DND-41 (cell line): Measurements from ENCODE around the gene SLC38A10.

Experiments
- ATAC-seq: fragments of 200-7000 bp; cut with Tn5 transposase; 3 replicates; pipeline ENCODE4 v1.9.1; 2021; ENCODE audit warnings: low read depth; ENCODE audit not compliant: insufficient read depth
- DNase-seq: peaks from one replicate; pipeline ENCODE4 v3.0.0-alpha.2; 2020
- H2AFZ ChIP-seq: 2 replicates; pipeline ENCODE4 v1.6.0; 2012; ENCODE audit warnings: low read depth, low read length
- H3K27ac ChIP-seq: 2 replicates; pipeline ENCODE4 v1.5.1; 2012; ENCODE audit warnings: low read length, inconsistent platforms
- H3K27me3 ChIP-seq: fragments of 200-600 bp; sonication (generic); 2 replicates; pipeline ENCODE4 v1.6.0; 2012; ENCODE audit warnings: low read length, mild to moderate bottlenecking, inconsistent platforms; ENCODE audit not compliant: insufficient read depth, poor library complexity
- H3K36me3 ChIP-seq: 2 replicates; pipeline ENCODE4 v1.5.1; 2012; ENCODE audit warnings: low read length, inconsistent platforms; ENCODE audit not compliant: insufficient read depth
- H3K4me1 ChIP-seq: 2 replicates; pipeline ENCODE4 v1.5.1; 2012; ENCODE audit warnings: mild to moderate bottlenecking, low read length; ENCODE audit not compliant: insufficient read depth
- H3K4me2 ChIP-seq: 2 replicates; pipeline ENCODE4 v1.6.0; 2012; ENCODE audit warnings: mild to moderate bottlenecking, moderate library complexity, low read length, inconsistent platforms; ENCODE audit not compliant: insufficient read depth
- H3K4me3 ChIP-seq, 2 experiments: fragments of 200-600 bp in 1 of 2; shearing (Covaris generic) in 1 of 2; 2 replicates each; pipeline ENCODE4 v1.5.1; 2012 to 2016; ENCODE audit warnings: inconsistent platforms in 2 of 2, low read length in 2 of 2, mild to moderate bottlenecking in 2 of 2, low read depth in 1 of 2, moderate library complexity in 1 of 2
- H3K79me2 ChIP-seq: 2 replicates; pipeline ENCODE4 v1.6.0; 2012; ENCODE audit warnings: low read length, inconsistent platforms; ENCODE audit not compliant: insufficient read depth
- H3K9ac ChIP-seq: 2 replicates; pipeline ENCODE4 v1.6.0; 2012; ENCODE audit warnings: low read depth, mild to moderate bottlenecking, inconsistent platforms, low read length, moderate library complexity
- H3K9me3 ChIP-seq: 2 replicates; pipeline ENCODE4 v1.5.1; 2012; ENCODE audit warnings: low read length, moderate library complexity, mild to moderate bottlenecking, inconsistent platforms; ENCODE audit not compliant: insufficient read depth, severe bottlenecking
- H4K20me1 ChIP-seq: 2 replicates; pipeline ENCODE4 v1.6.0; 2012; ENCODE audit warnings: low read length; ENCODE audit not compliant: insufficient read depth
- EZH2 ChIP-seq: IDR thresholded peaks from 3 replicates; pipeline ENCODE4 v1.6.1; 2012; ENCODE audit warnings: borderline replicate concordance, low read depth, mild to moderate bottlenecking, moderate library complexity, low read length, inconsistent platforms; ENCODE audit not compliant: severe bottlenecking
- TF ChIP-seq, protein P1 (sequence below): IDR thresholded peaks from 2 replicates; pipeline ENCODE4 v1.5.1; 2012; ENCODE audit warnings: borderline replicate concordance, low read length, moderate library complexity, mild to moderate bottlenecking; ENCODE audit not compliant: poor library complexity, severe bottlenecking; ENCODE audit errors: extremely low read depth

The SLC38A10 gene

GRCh38 chr17:81306898-81307510 lies 11.9 kb upstream of the SLC38A10 start:
- Histone ChIP-seq H3K9ac (no peak overlapping the region), H3K4me1 (no peaks in the 10 kb centered on the region), H3K27ac (no peak overlapping the region), H4K20me1 (0 out of 2 replicates have a peak, but pooled peaks cover 5% of the 10 kb centered on the region), H2AFZ (no peak overlapping the region), H3K79me2 (no peaks in the 10 kb centered on the region), H3K9me3 (no peaks in the 10 kb centered on the region), H3K4me2 (no peak overlapping the region), H3K27me3 (no peaks in the 10 kb centered on the region), H3K4me3 (no peak overlapping the region), H3K36me3 (no peaks in the 10 kb centered on the region)
- ATAC-seq (no peak), DNase-seq (no peak)
- TF ChIP-seq EZH2, result no peak
- TF ChIP-seq, protein P1, sequence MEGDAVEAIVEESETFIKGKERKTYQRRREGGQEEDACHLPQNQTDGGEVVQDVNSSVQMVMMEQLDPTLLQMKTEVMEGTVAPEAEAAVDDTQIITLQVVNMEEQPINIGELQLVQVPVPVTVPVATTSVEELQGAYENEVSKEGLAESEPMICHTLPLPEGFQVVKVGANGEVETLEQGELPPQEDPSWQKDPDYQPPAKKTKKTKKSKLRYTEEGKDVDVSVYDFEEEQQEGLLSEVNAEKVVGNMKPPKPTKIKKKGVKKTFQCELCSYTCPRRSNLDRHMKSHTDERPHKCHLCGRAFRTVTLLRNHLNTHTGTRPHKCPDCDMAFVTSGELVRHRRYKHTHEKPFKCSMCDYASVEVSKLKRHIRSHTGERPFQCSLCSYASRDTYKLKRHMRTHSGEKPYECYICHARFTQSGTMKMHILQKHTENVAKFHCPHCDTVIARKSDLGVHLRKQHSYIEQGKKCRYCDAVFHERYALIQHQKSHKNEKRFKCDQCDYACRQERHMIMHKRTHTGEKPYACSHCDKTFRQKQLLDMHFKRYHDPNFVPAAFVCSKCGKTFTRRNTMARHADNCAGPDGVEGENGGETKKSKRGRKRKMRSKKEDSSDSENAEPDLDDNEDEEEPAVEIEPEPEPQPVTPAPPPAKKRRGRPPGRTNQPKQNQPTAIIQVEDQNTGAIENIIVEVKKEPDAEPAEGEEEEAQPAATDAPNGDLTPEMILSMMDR, result no peak

- Histone ChIP-seq H3K4me3 (no peak overlapping the region), H3K27me3 (no peaks in the 10 kb centered on the region), H3K9ac (no peak overlapping the region), H3K79me2 (no peaks in the 10 kb centered on the region), H3K4me2 (no peak overlapping the region), H3K27ac (no peak overlapping the region), H4K20me1 (0 out of 2 replicates have a peak, but pooled peaks cover 5% of the 10 kb centered on the region), H3K9me3 (no peaks in the 10 kb centered on the region), H3K4me1 (no peaks in the 10 kb centered on the region), H2AFZ (no peak overlapping the region), H3K36me3 (no peaks in the 10 kb centered on the region)
- ATAC-seq (no peak), DNase-seq (no peak)
- TF ChIP-seq EZH2, result no peak
- TF ChIP-seq, protein P1, result no peak
These were observed 11.4 kb upstream of the SLC38A10 start for GRCh38 chr17:81306491-81306890.

GRCh38 chr17:81305051-81305630 lies 10.0 kb upstream of the SLC38A10 start:
- Histone ChIP-seq H4K20me1 (no peaks in the 10 kb centered on the region; the same call in 1 of the 2 replicates), H3K4me2 (no peak overlapping the region), H3K27ac (no peak overlapping the region), H3K4me3 (no peak overlapping the region), H3K27me3 (no peaks in the 10 kb centered on the region), H3K79me2 (no peaks in the 10 kb centered on the region), H3K9ac (no peak overlapping the region), H3K36me3 (no peaks in the 10 kb centered on the region), H2AFZ (no peak overlapping the region), H3K9me3 (no peaks in the 10 kb centered on the region), H3K4me1 (no peaks in the 10 kb centered on the region)
- DNase-seq (no peak), ATAC-seq (no peak)
- TF ChIP-seq, protein P1, result no peak
- no peak for TF ChIP-seq EZH2
